Natural killer cell (primary cell): ENCODE measurements around the gene SGIP1. TPM values are rescaled to one million over a fixed set of nuclear protein-coding genes. Genes with fewer than 3 reads are reported as not detected.

ENCODE experiments used
- ATAC-seq, 3 donors: fragments of 150-1000 bp in 2 of 3; fragments of 200-7000 bp in 1 of 3; cut with Tn5 transposase; 1 replicate in 1 of 3; 2 replicates in 2 of 3; pipeline ENCODE4 v1.10.0; 2021; ENCODE audit warnings: mild to moderate bottlenecking in 2 of 3, moderate library complexity in 2 of 3
- DNase-seq, 2 donors: peaks; one replicate each; pipeline versions ENCODE4 v3.0.0 to v3.0.0-alpha.2; 2013 to 2021; ENCODE audit warnings: mixed read lengths in 1 of 2
- H3K27ac ChIP-seq: one replicate; pipeline ENCODE4 v1.5.1; 2013; ENCODE audit warnings: mild to moderate bottlenecking, low read length
- H3K27me3 ChIP-seq: one replicate; pipeline ENCODE4 v1.6.1; 2013; ENCODE audit warnings: low read length; ENCODE audit not compliant: control insufficient read depth, insufficient read depth
- H3K36me3 ChIP-seq: one replicate; pipeline ENCODE4 v1.6.1; 2013; ENCODE audit warnings: low read length; ENCODE audit not compliant: control insufficient read depth, insufficient read depth
- H3K4me1 ChIP-seq: one replicate; pipeline ENCODE4 v1.6.1; 2013; ENCODE audit warnings: low read length; ENCODE audit not compliant: control insufficient read depth, insufficient read depth
- H3K4me3 ChIP-seq: one replicate; pipeline ENCODE4 v1.5.1; 2013; ENCODE audit warnings: low read length
- H3K9me3 ChIP-seq: one replicate; pipeline ENCODE4 v1.6.1; 2013; ENCODE audit warnings: low read length; ENCODE audit not compliant: control insufficient read depth, insufficient read depth
- H3K27ac Mint-ChIP-seq, 2 donors: one replicate each; pipeline ENCODE4 v1.8.0; 2022; ENCODE audit warnings: mild to moderate bottlenecking in 2 of 2, mixed read lengths in 2 of 2, moderate library complexity in 1 of 2
- H3K27me3 Mint-ChIP-seq, 2 donors: one replicate each; pipeline ENCODE4 v1.8.0; 2022; ENCODE audit warnings: low read depth in 2 of 2, mixed read lengths in 2 of 2
- H3K36me3 Mint-ChIP-seq: one replicate; pipeline ENCODE4 v1.8.0; 2022; ENCODE audit warnings: mixed read lengths
- H3K4me1 Mint-ChIP-seq, 2 donors: one replicate each; pipeline ENCODE4 v1.8.0; 2022; ENCODE audit warnings: mixed read lengths in 2 of 2
- H3K4me3 Mint-ChIP-seq: one replicate; pipeline ENCODE4 v1.8.0; 2022; ENCODE audit warnings: mild to moderate bottlenecking, moderate library complexity, mixed read lengths
- H3K9me3 Mint-ChIP-seq, 2 donors: one replicate each; pipeline ENCODE4 v1.8.0; 2022; ENCODE audit warnings: mixed read lengths in 2 of 2
- CTCF ChIP-seq: fragments of 200-600 bp; IDR thresholded peaks from one replicate; pipeline ENCODE4 v1.8.0; 2022; ENCODE audit warnings: antibody characterized with exemption
- WGBS: methylation state at CpG from one replicate; pipeline ENCODE4 v1.1.7; 2013; ENCODE audit warnings: missing lambda C conversion rate; ENCODE audit not compliant: insufficient coverage; 5-methylcytosine and 5-hydroxymethylcytosine counted together
- intact Hi-C: fragments of 100-400 bp; cut with micrococcal nuclease; formaldehyde crosslinking; loops from one replicate; pipeline ENCODE4 v1.14.2; 2022
- total RNA-seq, 4 donors: library from RNA; stranded (reverse); fragments of 120-200 nt in 1 of 4; gene quantifications; one replicate each; pipeline versions ENCODE4 v1.2.3 to v1.2.4, GENCODE V29; 2013 to 2022

Gene SGIP1
- total RNA-seq, 3 donors from 2014 or later (not counting 1 experiment from before 2014, with no cell fraction given), result 0.05 TPM; not detected in 2

- Histone ChIP-seq H3K27ac (no peak overlapping the region), H3K4me1 (no peaks in the 10 kb centered on the region), H3K27me3 (no peaks in the 10 kb centered on the region), H3K4me3 (no peak overlapping the region), H3K36me3 (no peaks in the 10 kb centered on the region), H3K9me3 (no peaks in the 10 kb centered on the region)
- Mint-ChIP-seq H3K36me3 (no peaks in the 10 kb centered on the region), H3K4me3 (no peak overlapping the region), H3K9me3 (no peaks in the 10 kb centered on the region), H3K27me3 (no peaks in the 10 kb centered on the region), H3K27ac (no peak overlapping the region), H3K4me1 (no peaks in the 10 kb centered on the region)
- ATAC-seq (no peak), DNase-seq (no peak)
- no peak for TF ChIP-seq CTCF
- WGBS, result 0% methylated on average over 1 of the region's 1 CpG
- intact Hi-C loops, result no loop called here
These were observed 44.9 kb downstream of the SGIP1 start for GRCh38 chr1:66578841-66579240.

GRCh38 chr1:66580081-66580480 lies 46.1 kb downstream of the SGIP1 start:
- ATAC-seq (no peak), DNase-seq (no peak)
- Mint-ChIP-seq H3K27ac (no peak overlapping the region), H3K36me3 (no peaks in the 10 kb centered on the region), H3K27me3 (peaks cover 0 to 2% of the 10 kb centered on the region in 2 donors), H3K4me3 (no peak overlapping the region), H3K4me1 (no peaks in the 10 kb centered on the region), H3K9me3 (no peaks in the 10 kb centered on the region)
- no peaks in the 10 kb centered on the region for H3K36me3 ChIP-seq
- H3K27me3 ChIP-seq, result no peaks in the 10 kb centered on the region
- no peaks in the 10 kb centered on the region for H3K4me1 ChIP-seq
- H3K9me3 ChIP-seq, result no peaks in the 10 kb centered on the region
- no peak overlapping the region for H3K4me3 ChIP-seq
- TF ChIP-seq CTCF, result no peak
- 54% methylated on average over 2 of the region's 2 CpGs for WGBS
- intact Hi-C loops, result no loop called here
- no peak overlapping the region for H3K27ac ChIP-seq

- 100% methylated on average over 2 of the region's 2 CpGs for WGBS
- ATAC-seq (no peak), DNase-seq (no peak)
- no peak overlapping the region for H3K4me3 Mint-ChIP-seq
- no peak overlapping the region for H3K27ac Mint-ChIP-seq
- Histone ChIP-seq H3K27me3 (no peaks in the 10 kb centered on the region), H3K4me1 (no peaks in the 10 kb centered on the region), H3K27ac (no peak overlapping the region), H3K9me3 (no peaks in the 10 kb centered on the region), H3K36me3 (no peaks in the 10 kb centered on the region), H3K4me3 (no peak overlapping the region)
- H3K36me3 Mint-ChIP-seq, result no peaks in the 10 kb centered on the region
- no peaks in the 10 kb centered on the region for H3K4me1 Mint-ChIP-seq
- intact Hi-C loops, result no loop called here
- H3K9me3 Mint-ChIP-seq, result no peaks in the 10 kb centered on the region
- TF ChIP-seq CTCF, result no peak
- H3K27me3 Mint-ChIP-seq, result peaks cover 0 to 4% of the 10 kb centered on the region in 2 donors
These were observed 49.1 kb downstream of the SGIP1 start for GRCh38 chr1:66583021-66583420.

- H3K9me3 ChIP-seq, result no peaks in the 10 kb centered on the region
- no peak overlapping the region for H3K27ac Mint-ChIP-seq
- H3K27ac ChIP-seq, result no peak overlapping the region
- H3K27me3 Mint-ChIP-seq, result peaks cover 0 to 4% of the 10 kb centered on the region in 2 donors
- no peaks in the 10 kb centered on the region for H3K27me3 ChIP-seq
- H3K4me3 Mint-ChIP-seq, result no peak overlapping the region
- H3K36me3 Mint-ChIP-seq, result no peaks in the 10 kb centered on the region
- intact Hi-C loops, result no loop called here
- H3K4me1 Mint-ChIP-seq, result no peaks in the 10 kb centered on the region
- TF ChIP-seq CTCF, result no peak
- no peaks in the 10 kb centered on the region for H3K36me3 ChIP-seq
- no peaks in the 10 kb centered on the region for H3K9me3 Mint-ChIP-seq
- no peaks in the 10 kb centered on the region for H3K4me1 ChIP-seq
- H3K4me3 ChIP-seq, result no peak overlapping the region
- no peak for DNase-seq
- ATAC-seq, result no peak
These were observed 51.0 kb downstream of the SGIP1 start for GRCh38 chr1:66585002-66585401.
